Uterus (tissue), 2 donors: Measurements from ENCODE around the gene TROAP.
"Not testable (repeated sequence)": the region's sequence is repeated elsewhere in the genome, so short reads cannot be mapped to it uniquely, and the experiment has no call there.

Experiments used
- POLR2A ChIP-seq, 2 donors: fragments of 450-650 bp; IDR thresholded peaks; one replicate each; pipeline ENCODE4 v1.6.1; 2016; ENCODE audit warnings: antibody characterized with exemption in 2 of 2, mild to moderate bottlenecking in 1 of 2, moderate library complexity in 1 of 2
- TF ChIP-seq, protein P1 (sequence below), 4 experiments: fragments of 200-600 bp in 2 of 4; fragments of 450-650 bp in 2 of 4; sonication (generic) in 2 of 4; IDR thresholded peaks; one replicate each; pipeline ENCODE4 v1.5.1; 2016 to 2019; ENCODE audit warnings: antibody characterized with exemption in 4 of 4, mild to moderate bottlenecking in 2 of 4, moderate library complexity in 1 of 4

DNA sequence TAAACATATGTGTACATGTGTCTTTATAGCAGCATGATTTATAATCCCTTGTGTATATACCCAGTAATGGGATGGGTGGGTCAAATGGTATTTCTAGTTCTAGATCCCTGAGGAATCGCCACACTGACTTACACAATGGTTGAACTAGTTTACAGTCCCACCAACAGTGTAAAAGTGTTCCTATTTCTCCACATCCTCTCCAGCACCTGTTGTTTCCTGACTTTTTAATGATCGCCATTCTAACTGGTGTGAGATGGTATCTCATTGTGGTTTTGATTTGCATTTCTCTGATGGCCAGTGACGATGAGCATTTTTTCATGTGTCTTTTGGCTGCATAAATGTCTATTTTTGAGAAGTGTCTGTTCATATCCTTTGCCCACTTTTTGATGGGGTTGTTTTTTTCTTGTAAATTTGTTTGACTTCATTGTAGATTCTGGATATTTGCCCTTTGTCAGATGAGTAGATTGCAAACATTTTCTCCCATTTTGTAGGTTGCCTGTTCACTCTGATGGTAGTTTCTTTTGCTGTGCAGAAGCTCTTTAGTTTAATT lies 12.5 kb upstream of the TROAP start:
- TF ChIP-seq, protein P1, sequence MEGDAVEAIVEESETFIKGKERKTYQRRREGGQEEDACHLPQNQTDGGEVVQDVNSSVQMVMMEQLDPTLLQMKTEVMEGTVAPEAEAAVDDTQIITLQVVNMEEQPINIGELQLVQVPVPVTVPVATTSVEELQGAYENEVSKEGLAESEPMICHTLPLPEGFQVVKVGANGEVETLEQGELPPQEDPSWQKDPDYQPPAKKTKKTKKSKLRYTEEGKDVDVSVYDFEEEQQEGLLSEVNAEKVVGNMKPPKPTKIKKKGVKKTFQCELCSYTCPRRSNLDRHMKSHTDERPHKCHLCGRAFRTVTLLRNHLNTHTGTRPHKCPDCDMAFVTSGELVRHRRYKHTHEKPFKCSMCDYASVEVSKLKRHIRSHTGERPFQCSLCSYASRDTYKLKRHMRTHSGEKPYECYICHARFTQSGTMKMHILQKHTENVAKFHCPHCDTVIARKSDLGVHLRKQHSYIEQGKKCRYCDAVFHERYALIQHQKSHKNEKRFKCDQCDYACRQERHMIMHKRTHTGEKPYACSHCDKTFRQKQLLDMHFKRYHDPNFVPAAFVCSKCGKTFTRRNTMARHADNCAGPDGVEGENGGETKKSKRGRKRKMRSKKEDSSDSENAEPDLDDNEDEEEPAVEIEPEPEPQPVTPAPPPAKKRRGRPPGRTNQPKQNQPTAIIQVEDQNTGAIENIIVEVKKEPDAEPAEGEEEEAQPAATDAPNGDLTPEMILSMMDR (IDR thresholded peaks at IDR 0.05), result not testable (repeated sequence)
- not testable (repeated sequence) for TF ChIP-seq POLR2A (IDR thresholded peaks at IDR 0.05)
